Lung microvascular endothelial cell (primary cell): ENCODE results near the gene ZFR. TPM values are rescaled to one million over a fixed set of nuclear protein-coding genes. Genes with fewer than 3 reads are reported as not detected.

Experiments
- DNase-seq, 2 donors: peaks; one replicate each; pipeline versions ENCODE4 v3.0.0 to v3.0.0-alpha.2; 2010; ENCODE audit warnings: low read depth in 2 of 2
- total RNA-seq: library from RNA; depleted of rRNA; stranded (reverse); fragments of >200 nt; gene quantifications from 2 replicates; pipeline ENCODE4 v1.2.1, GENCODE V29; 2014

Gene ZFR
- total RNA-seq, 1 donor from 2014 or later: 63.1 TPM

DNA sequence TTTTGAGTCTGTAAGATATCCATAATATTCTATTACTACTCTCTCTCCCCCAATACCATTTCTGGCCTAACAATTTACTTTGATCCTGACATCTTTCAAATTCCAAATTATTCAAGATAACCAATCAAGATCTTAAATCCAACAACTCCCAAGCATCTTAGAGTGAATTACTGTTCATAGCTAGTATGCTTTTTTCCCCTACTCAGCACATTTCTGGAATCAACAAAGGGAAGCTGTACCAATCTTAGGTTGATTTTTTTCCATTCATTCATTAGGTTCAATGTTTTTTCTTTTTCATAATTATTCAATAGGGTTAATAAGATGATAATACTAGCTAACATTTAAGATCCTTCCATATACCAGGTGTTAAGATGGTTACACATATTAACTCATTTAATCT, 81.5 kb downstream of the ZFR start:
- DNase-seq: no peak

GRCh38 chr5:32362527-32362926, 82.0 kb downstream of the ZFR start:
- DNase-seq: no peak

GRCh38 chr5:32360906-32361305, 83.6 kb downstream of the ZFR start:
- DNase-seq: no peak

DNA sequence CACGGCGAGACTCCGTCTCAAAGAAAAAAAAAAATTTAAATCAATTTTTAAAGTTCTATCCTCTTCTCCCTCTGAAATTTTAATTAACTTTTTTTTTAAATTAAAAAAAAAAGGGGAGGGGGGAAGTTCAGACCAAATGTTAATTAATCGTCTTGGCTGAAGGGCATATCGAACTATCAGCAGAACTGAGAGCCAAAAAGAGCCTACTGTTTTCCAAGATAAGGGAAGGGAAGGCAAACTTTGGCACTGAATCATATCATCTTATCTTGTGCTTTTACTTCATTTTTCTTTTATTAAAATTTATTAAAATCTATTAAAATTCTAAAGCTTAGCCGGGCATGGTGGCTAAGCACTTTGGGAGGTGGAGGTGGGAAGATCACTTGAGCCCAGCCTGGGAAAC, 85.9 kb downstream of the ZFR start:
- DNase-seq: no peak

GRCh38 chr5:32357658-32358057, 86.9 kb downstream of the ZFR start:
- no peak for DNase-seq

- peak in 1 of 2 donors; percentile 47 for DNase-seq
These were observed 88.9 kb downstream of the ZFR start for GRCh38 chr5:32355686-32356085.

DNA sequence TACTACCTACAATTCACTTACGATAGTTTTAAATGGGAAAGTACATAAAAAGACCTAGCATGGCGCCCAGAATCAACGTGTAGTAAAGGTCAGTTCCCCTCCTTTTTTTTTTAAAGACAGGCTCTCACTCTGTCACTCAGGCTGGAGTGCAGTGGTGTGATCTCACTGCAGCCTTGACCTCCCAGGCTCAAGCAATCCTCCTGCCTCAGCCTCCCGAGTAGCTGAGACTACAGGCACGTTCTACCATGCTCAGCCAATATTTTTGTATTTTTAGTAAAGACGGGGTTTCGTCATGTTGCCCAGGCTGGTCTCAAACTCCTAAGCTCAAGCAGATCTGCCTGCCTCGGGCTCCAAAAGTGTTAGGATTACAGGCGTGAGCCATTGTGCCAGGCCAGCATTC, 91.1 kb downstream of the ZFR start:
- no peak for DNase-seq

- no peak for DNase-seq
These were observed 91.9 kb downstream of the ZFR start for GRCh38 chr5:32352685-32353084.

DNA sequence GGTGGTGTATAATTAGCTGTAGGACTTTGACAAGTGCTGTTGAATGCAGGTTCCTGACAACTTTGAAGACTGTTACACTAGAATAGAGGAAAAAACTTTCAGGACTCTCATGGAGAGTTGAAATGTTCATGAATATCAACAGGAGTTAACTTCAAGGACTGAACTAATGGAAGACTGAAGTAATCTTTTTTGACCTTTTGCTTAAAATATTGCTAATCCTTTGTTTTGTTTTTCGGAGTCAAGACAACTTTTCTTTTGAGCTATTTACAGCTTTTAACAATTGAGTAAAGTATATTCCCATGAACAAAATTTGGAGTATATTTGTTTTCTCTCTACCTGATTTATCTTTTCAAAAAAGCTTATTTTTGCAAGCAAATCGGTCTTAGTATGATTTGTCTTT, 97.7 kb downstream of the ZFR start:
- DNase-seq: no peak

GRCh38 chr5:32343058-32343672, 101.4 kb downstream of the ZFR start:
- DNase-seq: no peak

- DNase-seq: no peak
These were observed 101.9 kb downstream of the ZFR start for GRCh38 chr5:32342656-32343055.

DNA sequence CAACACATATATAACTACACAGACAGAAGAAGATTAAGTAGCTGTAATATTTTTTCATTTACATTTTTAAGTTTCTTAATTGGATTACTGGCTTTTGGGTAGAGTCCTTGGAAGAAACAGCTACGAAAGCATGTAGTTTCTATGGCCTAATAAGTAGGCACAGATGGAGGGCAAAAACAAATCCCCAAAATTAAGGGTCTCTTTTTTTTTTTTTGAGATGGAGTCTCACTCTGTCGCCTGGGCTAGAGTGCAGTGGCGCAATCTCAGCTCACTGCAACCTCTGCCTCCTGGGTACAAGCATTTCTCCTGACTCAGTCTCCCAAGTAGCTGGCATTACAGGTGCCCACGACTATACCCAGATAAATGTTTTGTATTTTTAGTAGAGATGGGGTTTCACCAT, 104.7 kb downstream of the ZFR start:
- DNase-seq: no peak

- peak; percentile 6 to 17 for DNase-seq
These were observed 105.3 kb downstream of the ZFR start for GRCh38 chr5:32339198-32339597.

GRCh38 chr5:32332966-32333365, 111.6 kb downstream of the ZFR start:
- no peak for DNase-seq

- DNase-seq: no peak
These were observed 112.2 kb downstream of the ZFR start for GRCh38 chr5:32332361-32332760.

- no peak for DNase-seq
These were observed 112.6 kb downstream of the ZFR start for GRCh38 chr5:32331935-32332274.

- DNase-seq: no peak
These were observed 113.2 kb downstream of the ZFR start for GRCh38 chr5:32331217-32331934.

DNA sequence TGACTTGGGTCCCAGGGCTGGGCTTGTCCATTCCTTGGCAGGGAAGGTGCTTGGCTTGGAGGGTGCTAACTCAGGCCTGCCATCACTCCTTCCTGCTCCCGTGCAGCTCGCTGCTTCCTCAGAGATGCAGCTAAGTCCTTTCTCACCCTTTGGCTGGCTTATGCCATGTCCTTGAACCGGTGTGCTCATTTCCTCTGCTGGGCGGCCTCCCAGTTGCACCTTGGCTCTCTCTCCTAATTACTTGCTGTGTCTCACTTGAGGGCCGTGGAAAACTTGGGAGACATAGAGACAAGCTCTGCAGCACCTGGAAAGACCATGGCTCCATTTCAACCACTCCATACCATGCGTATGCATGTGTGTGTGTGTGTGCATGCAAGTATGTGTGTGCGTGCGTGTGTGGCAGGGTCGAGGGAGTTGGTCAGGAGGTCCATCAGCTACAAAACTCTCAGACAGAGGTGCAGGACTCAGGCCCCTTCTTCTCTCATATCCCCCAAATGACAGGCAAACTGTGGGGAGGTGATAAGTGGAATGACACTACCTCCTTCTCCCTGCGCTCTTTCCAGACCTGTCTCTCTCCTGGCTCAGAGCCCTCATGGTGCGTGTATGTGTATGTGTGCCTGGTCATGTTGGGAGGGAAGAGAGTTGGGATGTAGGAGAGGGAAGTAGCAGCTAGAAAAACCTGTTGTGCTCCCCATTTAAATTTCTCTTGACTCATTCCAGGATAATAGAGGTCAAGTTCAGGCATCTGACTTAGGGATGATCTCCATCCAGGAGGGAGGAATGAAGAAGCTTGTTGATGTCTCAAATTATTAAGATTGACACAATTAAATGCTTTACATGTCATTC, 114.2 kb downstream of the ZFR start:
- peak in 1 of 2 donors; percentile 11 for DNase-seq

GRCh38 chr5:32329395-32329834, 115.1 kb downstream of the ZFR start:
- peak; percentile 81 to 83 for DNase-seq

- DNase-seq: no peak
These were observed 118.2 kb downstream of the ZFR start for GRCh38 chr5:32326216-32326772.

DNA sequence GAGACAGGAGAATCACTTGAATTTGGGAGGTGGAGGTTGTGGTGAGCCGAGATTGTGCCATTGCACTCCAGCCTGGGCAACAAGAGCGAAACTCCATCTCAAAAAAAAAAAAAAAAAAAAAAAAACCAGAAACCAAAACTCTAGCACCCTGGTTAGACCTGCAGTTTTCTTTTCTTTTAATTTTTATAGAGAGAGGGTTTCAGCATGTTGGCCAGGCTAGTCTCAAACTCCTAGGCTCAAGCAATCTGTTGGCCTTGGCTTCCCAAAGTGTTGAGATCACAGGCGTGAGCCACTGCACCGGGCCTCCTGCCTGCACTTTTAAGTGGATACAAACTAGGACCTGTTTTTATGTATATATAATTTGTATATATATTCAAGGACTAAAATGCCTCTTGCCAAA, 118.9 kb downstream of the ZFR start:
- no peak for DNase-seq

- DNase-seq: no peak
These were observed 119.5 kb downstream of the ZFR start for GRCh38 chr5:32325062-32325461.
